ENCODE measurements around the gene EDA. TPM values are rescaled to one million over a fixed set of nuclear protein-coding genes. Genes with fewer than 3 reads are reported as not detected.
A peak's percentile ranks its signal among the peaks of the same experiment; 100 is the strongest.

EDA gene
- total and polyA plus RNA-seq, 2 of the 13 experiments (the other 11 are each of a cell fraction or from before 2014, with no cell fraction given) = 8.8 to 11.2 TPM

GRCh38 chrX:69613946-69614345, 2.0 kb upstream of the EDA start (continued):
- no peak for TF ChIP-seq CREB1 (IDR thresholded peaks at IDR 0.05)
- TF ChIP-seq CREB1 (CRISPR knock-in tag; IDR thresholded peaks at IDR 0.05) = no peak
- TF ChIP-seq, protein P1, sequence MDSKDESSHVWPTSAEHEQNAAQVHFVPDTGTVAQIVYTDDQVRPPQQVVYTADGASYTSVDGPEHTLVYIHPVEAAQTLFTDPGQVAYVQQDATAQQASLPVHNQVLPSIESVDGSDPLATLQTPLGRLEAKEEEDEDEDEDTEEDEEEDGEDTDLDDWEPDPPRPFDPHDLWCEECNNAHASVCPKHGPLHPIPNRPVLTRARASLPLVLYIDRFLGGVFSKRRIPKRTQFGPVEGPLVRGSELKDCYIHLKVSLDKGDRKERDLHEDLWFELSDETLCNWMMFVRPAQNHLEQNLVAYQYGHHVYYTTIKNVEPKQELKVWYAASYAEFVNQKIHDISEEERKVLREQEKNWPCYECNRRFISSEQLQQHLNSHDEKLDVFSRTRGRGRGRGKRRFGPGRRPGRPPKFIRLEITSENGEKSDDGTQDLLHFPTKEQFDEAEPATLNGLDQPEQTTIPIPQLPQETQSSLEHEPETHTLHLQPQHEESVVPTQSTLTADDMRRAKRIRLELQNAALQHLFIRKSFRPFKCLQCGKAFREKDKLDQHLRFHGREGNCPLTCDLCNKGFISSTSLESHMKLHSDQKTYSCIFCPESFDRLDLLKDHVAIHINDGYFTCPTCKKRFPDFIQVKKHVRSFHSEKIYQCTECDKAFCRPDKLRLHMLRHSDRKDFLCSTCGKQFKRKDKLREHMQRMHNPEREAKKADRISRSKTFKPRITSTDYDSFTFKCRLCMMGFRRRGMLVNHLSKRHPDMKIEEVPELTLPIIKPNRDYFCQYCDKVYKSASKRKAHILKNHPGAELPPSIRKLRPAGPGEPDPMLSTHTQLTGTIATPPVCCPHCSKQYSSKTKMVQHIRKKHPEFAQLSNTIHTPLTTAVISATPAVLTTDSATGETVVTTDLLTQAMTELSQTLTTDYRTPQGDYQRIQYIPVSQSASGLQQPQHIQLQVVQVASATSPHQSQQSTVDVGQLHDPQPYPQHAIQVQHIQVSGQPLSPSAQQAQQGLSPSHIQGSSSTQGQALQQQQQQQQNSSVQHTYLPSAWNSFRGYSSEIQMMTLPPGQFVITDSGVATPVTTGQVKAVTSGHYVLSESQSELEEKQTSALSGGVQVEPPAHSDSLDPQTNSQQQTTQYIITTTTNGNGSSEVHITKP (CRISPR knock-in tag; IDR thresholded peaks at IDR 0.05; ENCODE audit: low read depth) = peak; percentile 22; the same call in 1 of the 2 replicates
- no peak for TF ChIP-seq MIXL1 (CRISPR knock-in tag; IDR thresholded peaks at IDR 0.05)
- peak; percentile 39 for TF ChIP-seq ARID5B (CRISPR knock-in tag; IDR thresholded peaks at IDR 0.05)
- no peak for TF ChIP-seq NONO (IDR thresholded peaks at IDR 0.05)
- no peak for TF ChIP-seq NONO (CRISPR knock-in tag; conservative IDR thresholded peaks at IDR 0.05)
- no peak for TF ChIP-seq PCBP2 (optimal IDR thresholded peaks at IDR 0.05; ENCODE audit: low read depth, low read length, poor library complexity, severe bottlenecking)
- no peak for TF ChIP-seq PLRG1 (conservative IDR thresholded peaks at IDR 0.05)
- TF ChIP-seq ZNF678 (CRISPR knock-in tag; IDR thresholded peaks at IDR 0.05) = no peak
- TF ChIP-seq, protein P2, sequence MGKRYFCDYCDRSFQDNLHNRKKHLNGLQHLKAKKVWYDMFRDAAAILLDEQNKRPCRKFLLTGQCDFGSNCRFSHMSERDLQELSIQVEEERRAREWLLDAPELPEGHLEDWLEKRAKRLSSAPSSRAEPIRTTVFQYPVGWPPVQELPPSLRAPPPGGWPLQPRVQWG (CRISPR knock-in tag; IDR thresholded peaks at IDR 0.05; ENCODE audit: borderline replicate concordance, low read depth) = no peak
- TF ChIP-seq RNF2 (conservative IDR thresholded peaks at IDR 0.05; ENCODE audit: low read depth) = no peak
- TF ChIP-seq ZNF644 (CRISPR knock-in tag; IDR thresholded peaks at IDR 0.05; ENCODE audit: low read depth) = peak; percentile 77
- no peak for TF ChIP-seq DNMT1 (CRISPR knock-in tag; IDR thresholded peaks at IDR 0.05)
- no peak for TF ChIP-seq FOXA1 (IDR thresholded peaks at IDR 0.05)
- TF ChIP-seq FOXA1 (CRISPR knock-in tag; IDR thresholded peaks at IDR 0.05) = peak; percentile 83
- no peak for TF ChIP-seq POLR2A (IDR thresholded peaks at IDR 0.05; ENCODE audit: insufficient read depth in 1 of 2, low read depth in 2 of 2, low read length in 2 of 2)
- no peak for TF ChIP-seq ATF7-NPFF (CRISPR knock-in tag; IDR thresholded peaks at IDR 0.05; ENCODE audit: low read depth)
- TF ChIP-seq FLYWCH1 (CRISPR knock-in tag; IDR thresholded peaks at IDR 0.05) = no peak
- TF ChIP-seq MXD4 (CRISPR knock-in tag; IDR thresholded peaks at IDR 0.05) = no peak
- no peak for TF ChIP-seq ZNF709 (CRISPR knock-in tag; IDR thresholded peaks at IDR 0.05)
- TF ChIP-seq ZNF180 (CRISPR knock-in tag; IDR thresholded peaks at IDR 0.05; ENCODE audit: borderline replicate concordance, low read depth) = no peak
- TF ChIP-seq ZNF382 (CRISPR knock-in tag; IDR thresholded peaks at IDR 0.05; ENCODE audit: borderline replicate concordance) = no peak
- TF ChIP-seq ZFP90 (CRISPR knock-in tag; IDR thresholded peaks at IDR 0.05; ENCODE audit: borderline replicate concordance) = no peak
- TF ChIP-seq TP53 (CRISPR knock-in tag; conservative IDR thresholded peaks at IDR 0.05) = no peak
- no peak for TF ChIP-seq ZNF331 (CRISPR knock-in tag; IDR thresholded peaks at IDR 0.05)
